Erythroblast (primary cell): ENCODE results near the gene CRYGN.

Source experiments
- GATA1 ChIP-seq: IDR thresholded peaks from 2 replicates; pipeline ENCODE4 v1.6.1; 2011; ENCODE audit warnings: low read depth, mild to moderate bottlenecking, control low read depth, low read length, moderate library complexity
- POLR2A ChIP-seq: IDR thresholded peaks from 2 replicates; pipeline ENCODE4 v1.6.1; 2011; ENCODE audit warnings: mild to moderate bottlenecking, low read length

DNA sequence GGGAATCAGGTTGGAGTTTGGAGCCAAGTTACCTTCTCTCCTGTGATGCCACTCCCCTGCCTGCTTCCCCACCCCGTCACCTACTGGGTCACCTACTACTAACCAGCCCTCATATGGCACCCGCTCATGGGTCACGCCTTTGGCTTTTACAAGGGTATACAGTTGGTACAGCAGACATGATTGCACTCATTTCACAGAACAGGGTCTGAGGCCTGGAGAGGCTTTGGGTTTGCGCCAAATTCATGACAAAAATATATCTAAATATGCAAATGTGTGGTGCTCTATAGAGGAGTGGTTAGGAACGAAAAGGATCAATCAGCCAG, 10.7 kb downstream of the CRYGN start:
- TF ChIP-seq POLR2A (no peak), GATA1 (no peak)
